Measurements from ENCODE around the gene TNFRSF18.

DNA sequence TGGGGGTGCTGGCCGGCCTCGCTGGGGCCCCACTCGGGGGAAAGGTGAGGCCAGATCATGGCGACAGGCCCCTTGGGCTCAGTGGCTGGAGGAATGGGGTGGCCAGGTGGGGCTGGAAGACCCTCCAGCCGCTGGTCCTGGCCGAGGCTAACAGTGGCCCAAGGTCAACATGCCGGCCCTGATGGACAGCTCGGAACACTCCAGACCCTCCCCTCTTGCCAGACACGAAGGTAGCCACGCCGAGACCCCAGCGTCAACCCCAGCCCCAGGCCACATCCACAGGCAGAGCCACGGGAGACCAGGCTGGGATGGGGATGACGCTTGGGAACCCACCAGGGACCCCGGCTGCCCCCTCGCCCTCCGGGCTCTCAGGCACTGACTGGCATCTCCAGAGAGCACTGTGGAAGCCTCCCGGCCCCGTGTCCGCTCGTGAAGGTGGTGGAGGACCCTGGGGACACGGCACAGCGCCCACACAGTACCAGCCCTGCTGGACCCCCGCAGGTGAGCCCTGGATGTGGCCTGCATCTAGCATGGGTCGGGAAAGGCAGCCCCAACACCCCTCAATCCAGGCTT is 41.0 kb upstream of the TNFRSF18 start:
- TF ChIP-seq POLR2A (IDR thresholded peaks at IDR 0.05; ENCODE audit: low read depth): no peak
- no peak for TF ChIP-seq EP300 (IDR thresholded peaks at IDR 0.05)
- TF ChIP-seq, protein P1, sequence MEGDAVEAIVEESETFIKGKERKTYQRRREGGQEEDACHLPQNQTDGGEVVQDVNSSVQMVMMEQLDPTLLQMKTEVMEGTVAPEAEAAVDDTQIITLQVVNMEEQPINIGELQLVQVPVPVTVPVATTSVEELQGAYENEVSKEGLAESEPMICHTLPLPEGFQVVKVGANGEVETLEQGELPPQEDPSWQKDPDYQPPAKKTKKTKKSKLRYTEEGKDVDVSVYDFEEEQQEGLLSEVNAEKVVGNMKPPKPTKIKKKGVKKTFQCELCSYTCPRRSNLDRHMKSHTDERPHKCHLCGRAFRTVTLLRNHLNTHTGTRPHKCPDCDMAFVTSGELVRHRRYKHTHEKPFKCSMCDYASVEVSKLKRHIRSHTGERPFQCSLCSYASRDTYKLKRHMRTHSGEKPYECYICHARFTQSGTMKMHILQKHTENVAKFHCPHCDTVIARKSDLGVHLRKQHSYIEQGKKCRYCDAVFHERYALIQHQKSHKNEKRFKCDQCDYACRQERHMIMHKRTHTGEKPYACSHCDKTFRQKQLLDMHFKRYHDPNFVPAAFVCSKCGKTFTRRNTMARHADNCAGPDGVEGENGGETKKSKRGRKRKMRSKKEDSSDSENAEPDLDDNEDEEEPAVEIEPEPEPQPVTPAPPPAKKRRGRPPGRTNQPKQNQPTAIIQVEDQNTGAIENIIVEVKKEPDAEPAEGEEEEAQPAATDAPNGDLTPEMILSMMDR (IDR thresholded peaks at IDR 0.05): no peak
- no peak for TF ChIP-seq POLR2AphosphoS5 (IDR thresholded peaks at IDR 0.05)

Measured in esophagus muscularis mucosa (tissue), 4 donors.